ENCODE data around the gene BANF1. TPM values are rescaled to one million over a fixed set of nuclear protein-coding genes. Genes with fewer than 3 reads are reported as not detected.

The BANF1 gene
- total RNA-seq: 167 TPM
- long read RNA-seq, transcript BANF1-208 (3 exons, 1,135 nt): minor isoform, 7 of 47 reads
- long read RNA-seq, transcript BANF1-201 (3 exons, 1,155 nt): major isoform, 26 of 47 reads
- long read RNA-seq, transcript BANF1-202 (3 exons, 946 nt): minor isoform, 6 of 47 reads
- long read RNA-seq, partial matches to known transcripts: 2 of 47 reads
- long read RNA-seq, other reads (novel, unspliced or antisense): 5 of 47 reads

- no peaks in the 10 kb centered on the region for H3K9me3 ChIP-seq
- intact Hi-C loops (cut with DNase I): no loop called here
- peaks cover 52% of the 10 kb centered on the region for H3K36me3 ChIP-seq
- no peaks in the 10 kb centered on the region for H3K27me3 ChIP-seq
- DNase-seq (peak; percentile 93), ATAC-seq (peak; percentile 95)
- peak within 1 kb of the TSS; percentile 98 for H3K4me3 ChIP-seq
- TF ChIP-seq CTCF (IDR thresholded peaks at IDR 0.05): no peak
- H3K27ac ChIP-seq: peak within 1 kb of the TSS; percentile 95
- peaks cover 21% of the 10 kb centered on the region for H3K4me1 ChIP-seq
Observed at GRCh38 chr11:66001942-66002647, at the start of gene BANF1, which contains the start of gene EIF1AD. TSS of gene BANF1 (plus strand) at chr11:66002503. CDS start at chr11:66003251, 748 bp downstream. TSS of gene EIF1AD (minus strand) at chr11:66002157. CDS start at chr11:66000389, 1,768 bp downstream.

- DNase-seq: no peak
- Histone ChIP-seq H3K9me3 (no peaks in the 10 kb centered on the region), H3K27ac (no peak overlapping the region), H3K4me3 (no peak overlapping the region), H3K27me3 (no peaks in the 10 kb centered on the region), H3K36me3 (no peaks in the 10 kb centered on the region), H3K4me1 (no peaks in the 10 kb centered on the region)
- TF ChIP-seq CTCF (IDR thresholded peaks at IDR 0.05): no peak
- intact Hi-C loops (cut with DNase I): no loop called here
- ATAC-seq: no peak
Observed at GRCh38 chr11:65953471-65953870, 48.8 kb upstream of the BANF1 start.

- no peaks in the 10 kb centered on the region for H3K27me3 ChIP-seq
- no peak overlapping the region for H3K27ac ChIP-seq
- intact Hi-C loops (cut with DNase I): no loop called here
- DNase-seq (no peak), ATAC-seq (no peak)
- H3K4me3 ChIP-seq: no peak overlapping the region
- H3K9me3 ChIP-seq: no peaks in the 10 kb centered on the region
- H3K36me3 ChIP-seq: no peaks in the 10 kb centered on the region
- TF ChIP-seq CTCF (IDR thresholded peaks at IDR 0.05): no peak
- no peaks in the 10 kb centered on the region for H3K4me1 ChIP-seq
Observed at GRCh38 chr11:65954771-65955170, 47.5 kb upstream of the BANF1 start.

GRCh38 chr11:65958291-65958690 is 44.0 kb upstream of the BANF1 start:
- peaks cover 10% of the 10 kb centered on the region for H3K4me1 ChIP-seq
- no peaks in the 10 kb centered on the region for H3K27me3 ChIP-seq
- H3K9me3 ChIP-seq: no peaks in the 10 kb centered on the region
- no peak for ATAC-seq
- no peaks in the 10 kb centered on the region for H3K36me3 ChIP-seq
- no peak overlapping the region for H3K27ac ChIP-seq
- H3K4me3 ChIP-seq: no peak overlapping the region
- TF ChIP-seq CTCF (IDR thresholded peaks at IDR 0.05): no peak
- intact Hi-C loops (cut with DNase I): no loop called here
- DNase-seq: no peak

- no peak for ATAC-seq
- TF ChIP-seq CTCF (IDR thresholded peaks at IDR 0.05): no peak
- intact Hi-C loops (cut with DNase I): no loop called here
- no peaks in the 10 kb centered on the region for H3K27me3 ChIP-seq
- no peak overlapping the region for H3K27ac ChIP-seq
- no peak for DNase-seq
- peaks cover 16% of the 10 kb centered on the region for H3K4me1 ChIP-seq
- no peak overlapping the region for H3K4me3 ChIP-seq
- H3K36me3 ChIP-seq: no peaks in the 10 kb centered on the region
- H3K9me3 ChIP-seq: no peaks in the 10 kb centered on the region
Observed at GRCh38 chr11:65958774-65959420, 43.4 kb upstream of the BANF1 start.
